Right lobe of liver (tissue), 6 donors: ENCODE results near the gene SCTR. TPM values are rescaled to one million over a fixed set of nuclear protein-coding genes. Genes with fewer than 3 reads are reported as not detected.

Source experiments
- ATAC-seq, 4 donors: fragments of 200-7000 bp; cut with Tn5 transposase; one replicate each; pipeline ENCODE4 v1.9.1; 2020; ENCODE audit warnings: mild to moderate bottlenecking in 4 of 4, moderate library complexity in 4 of 4
- DNase-seq, 3 donors: peaks; one replicate each; pipeline ENCODE4 v3.0.0-alpha.2; 2020
- H3K27ac ChIP-seq, 3 donors: fragments of 200-600 bp; one replicate each; pipeline ENCODE4 v1.8.0; 2022
- H3K27me3 ChIP-seq, 2 donors: fragments of 200-600 bp; one replicate each; pipeline ENCODE4 v1.8.0; 2022
- H3K36me3 ChIP-seq, 4 donors: fragments of 200-600 bp; sonication (generic) in 1 of 4; one replicate each; pipeline versions ENCODE4 v1.5.1 to v1.8.0; 2017 to 2022; ENCODE audit warnings: control low read depth in 1 of 4
- H3K4me1 ChIP-seq, 4 donors: fragments of 200-600 bp; sonication (generic) in 1 of 4; one replicate each; pipeline versions ENCODE4 v1.5.1 to v1.8.0; 2017 to 2022; ENCODE audit warnings: control low read depth in 1 of 4
- H3K4me3 ChIP-seq, 3 donors: fragments of 200-600 bp; one replicate each; pipeline ENCODE4 v1.8.0; 2022
- H3K9me3 ChIP-seq, 4 donors: fragments of 200-600 bp; sonication (generic) in 1 of 4; one replicate each; pipeline versions ENCODE4 v1.5.1 to v1.8.0; 2017 to 2022; ENCODE audit warnings: control low read depth in 1 of 4
- POLR2A ChIP-seq: fragments of 450-650 bp; IDR thresholded peaks from one replicate; pipeline ENCODE4 v1.6.1; 2017; ENCODE audit warnings: antibody characterized with exemption, mild to moderate bottlenecking
- WGBS: methylation state at CpG from one replicate; pipeline ENCODE4 v1.1.6; 2018; ENCODE audit warnings: low coverage, low lambda C conversion rate; ENCODE audit not compliant: insufficient coverage; ENCODE audit errors: missing lambda C conversion rate; 5-methylcytosine and 5-hydroxymethylcytosine counted together
- intact Hi-C, 2 donors: fragments of 100-400 bp; cut with DNase I; formaldehyde crosslinking; loops; one replicate each; pipeline versions ENCODE4 v1.11.2 to v1.14.1; 2022
- total RNA-seq, 6 experiments: library from RNA; depleted of rRNA in 2 of 6; stranded (reverse); fragments of >200 nt in 2 of 6; fragmentation: NEBNext Ultra II Directional in 3 of 6; extraction: Animal tissue kit (Norgen Biotek cat#: 25700) in 3 of 6; gene quantifications; one replicate each; pipeline versions ENCODE4 v1.1.0 to v1.2.4, GENCODE V29; 2016 to 2023
- TF ChIP-seq, protein P1 (sequence below), 4 donors: fragments of 200-600 bp in 3 of 4; fragments of 450-650 bp in 1 of 4; IDR thresholded peaks; one replicate each; pipeline versions ENCODE4 v1.5.1 to v1.8.0; 2016 to 2022; ENCODE audit warnings: antibody characterized with exemption in 4 of 4, mild to moderate bottlenecking in 2 of 4
- donor health status: DM: no; HTN: yes; CAD: no.
- donor health status: DM: no; HTN: no; CAD: no.
- donor health status: DM: no; HTN: no; CAD: no.
- donor health status: DM: no; HTN: yes; CAD: no.
- donor health status: DM: no; HTN: yes; CAD: no.

The SCTR gene
- total RNA-seq, 6 experiments from 2014 or later = 0.12 to 0.38 (median 0.35) TPM; not detected in 2

DNA sequence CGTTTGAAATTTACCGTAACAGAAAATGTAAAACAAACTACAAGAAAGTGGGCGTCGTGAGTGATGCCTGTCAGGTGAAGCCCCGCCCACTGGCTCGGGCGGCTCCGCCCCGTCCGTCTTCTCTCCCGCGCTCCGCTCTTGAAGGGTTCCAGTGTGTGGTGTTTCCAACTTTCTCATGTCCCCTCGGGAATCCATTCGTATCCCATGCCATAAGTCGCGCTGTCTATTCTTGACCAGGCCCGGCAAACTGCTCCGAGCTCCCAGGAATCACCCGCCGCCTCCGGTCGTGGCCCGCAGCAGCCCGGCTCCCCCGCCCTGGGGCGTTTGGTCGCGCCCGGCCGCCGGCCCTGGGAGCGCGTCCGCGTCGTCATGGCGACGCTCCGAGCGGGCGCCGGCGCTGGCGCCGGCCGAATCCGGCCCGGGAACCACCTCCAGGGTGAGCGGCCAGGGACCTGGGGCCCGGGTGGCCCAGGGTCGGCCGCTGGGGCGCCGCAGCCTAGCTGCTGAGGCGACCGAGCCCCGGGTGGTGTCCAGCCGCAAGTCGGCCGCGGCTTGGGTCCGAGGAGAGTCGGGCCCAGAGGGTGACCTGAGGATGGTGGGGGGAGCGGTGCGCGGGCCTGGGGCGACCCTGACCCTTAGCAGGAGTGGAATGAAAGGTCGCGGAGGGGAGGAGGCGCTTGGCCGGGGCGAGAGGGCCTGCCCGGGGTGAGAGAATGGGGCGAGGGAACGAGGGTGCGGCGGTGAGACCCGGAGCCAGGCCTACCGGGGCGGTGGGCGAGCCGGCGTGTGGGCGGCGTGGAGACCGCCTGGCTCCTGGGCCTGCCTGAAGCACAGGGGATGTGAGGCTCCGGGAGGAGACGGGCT, 20.0 kb upstream of the SCTR start, which contains the start of gene CFAP221:
CFAP221 (plus strand) TSS at position 375 of the 864 bp plus-strand sequence. CDS start 1,683 bp downstream, outside the sequence.
- intact Hi-C loops = no loop called here

DNA sequence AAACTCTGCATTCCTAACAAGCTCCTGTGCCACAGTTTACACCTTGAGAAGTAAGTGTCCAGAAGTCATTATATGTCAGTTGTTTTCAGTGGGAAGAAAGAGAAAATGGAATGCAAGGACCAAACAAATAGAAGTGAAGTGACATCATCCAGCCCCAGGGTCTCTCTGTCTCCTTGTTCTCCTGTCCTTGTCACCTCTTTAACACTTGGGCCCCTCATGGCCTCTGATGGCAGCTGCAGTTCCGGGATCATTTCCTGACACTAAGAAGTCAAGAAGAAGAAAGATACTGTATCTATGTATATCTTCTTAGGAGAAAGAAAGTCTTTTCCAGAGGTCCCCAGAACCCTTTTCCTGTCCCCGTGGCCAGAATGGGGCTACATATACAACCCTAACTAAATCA, 17.2 kb upstream of the SCTR start:
- Histone ChIP-seq H3K27me3 (no peaks in the 10 kb centered on the region), H3K36me3 (no peaks in the 10 kb centered on the region), H3K4me3 (no peak overlapping the region), H3K9me3 (no peaks in the 10 kb centered on the region), H3K27ac (no peak overlapping the region), H3K4me1 (peaks cover 0 to 10% (median 0%) of the 10 kb centered on the region in 4 donors)
- no peak for ATAC-seq
- WGBS = 85% methylated on average over 2 of the region's 2 CpGs
- no peak for DNase-seq
- intact Hi-C loops = no loop called here
- TF ChIP-seq, protein P1, sequence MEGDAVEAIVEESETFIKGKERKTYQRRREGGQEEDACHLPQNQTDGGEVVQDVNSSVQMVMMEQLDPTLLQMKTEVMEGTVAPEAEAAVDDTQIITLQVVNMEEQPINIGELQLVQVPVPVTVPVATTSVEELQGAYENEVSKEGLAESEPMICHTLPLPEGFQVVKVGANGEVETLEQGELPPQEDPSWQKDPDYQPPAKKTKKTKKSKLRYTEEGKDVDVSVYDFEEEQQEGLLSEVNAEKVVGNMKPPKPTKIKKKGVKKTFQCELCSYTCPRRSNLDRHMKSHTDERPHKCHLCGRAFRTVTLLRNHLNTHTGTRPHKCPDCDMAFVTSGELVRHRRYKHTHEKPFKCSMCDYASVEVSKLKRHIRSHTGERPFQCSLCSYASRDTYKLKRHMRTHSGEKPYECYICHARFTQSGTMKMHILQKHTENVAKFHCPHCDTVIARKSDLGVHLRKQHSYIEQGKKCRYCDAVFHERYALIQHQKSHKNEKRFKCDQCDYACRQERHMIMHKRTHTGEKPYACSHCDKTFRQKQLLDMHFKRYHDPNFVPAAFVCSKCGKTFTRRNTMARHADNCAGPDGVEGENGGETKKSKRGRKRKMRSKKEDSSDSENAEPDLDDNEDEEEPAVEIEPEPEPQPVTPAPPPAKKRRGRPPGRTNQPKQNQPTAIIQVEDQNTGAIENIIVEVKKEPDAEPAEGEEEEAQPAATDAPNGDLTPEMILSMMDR (IDR thresholded peaks at IDR 0.05) = no peak
- TF ChIP-seq POLR2A = no peak

More for the DNA sequence above, 20.0 kb upstream of the SCTR start, which contains the start of gene CFAP221:
- Histone ChIP-seq H3K36me3 (no peaks in the 10 kb centered on the region), H3K4me1 (peaks cover 0 to 10% (median 0%) of the 10 kb centered on the region in 4 donors), H3K27ac (peak within 1 kb of the TSS; percentile 39 to 74 (median 41)), H3K27me3 (no peaks in the 10 kb centered on the region), H3K4me3 (peak within 1 kb of the TSS; percentile 54 to 67 (median 58)), H3K9me3 (no peaks in the 10 kb centered on the region)
- DNase-seq (peak; percentile 77 to 81 (median 79)), ATAC-seq (peak; percentile 89 to 98 (median 95))
- TF ChIP-seq, protein P1 (IDR thresholded peaks at IDR 0.05) = no peak
- peak; percentile 84 for TF ChIP-seq POLR2A
- 3% methylated on average over 30 of the region's 89 CpGs for WGBS

DNA sequence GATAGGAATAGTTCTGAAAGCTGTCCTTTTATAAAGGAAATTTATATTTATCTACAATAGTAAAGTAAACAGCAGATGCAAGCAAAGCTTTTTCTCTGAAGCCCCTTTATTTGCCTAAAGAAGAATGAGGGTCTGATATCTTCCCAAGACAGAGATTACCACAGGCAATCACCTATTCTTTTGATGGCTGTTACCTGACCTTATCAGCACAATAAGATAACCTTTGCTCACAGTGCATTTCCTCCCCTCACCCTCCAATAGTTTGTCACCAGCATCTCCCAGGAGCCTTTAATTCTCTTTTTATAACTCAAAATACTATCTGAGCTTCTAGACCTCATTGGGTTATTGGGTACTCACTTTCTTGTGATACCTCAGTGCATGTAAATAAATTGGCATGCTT, 13.5 kb upstream of the SCTR start:
- H3K4me3 ChIP-seq = no peak overlapping the region
- H3K4me1 ChIP-seq = no peaks in the 10 kb centered on the region
- H3K27ac ChIP-seq = no peak overlapping the region
- no peaks in the 10 kb centered on the region for H3K27me3 ChIP-seq
- intact Hi-C loops = no loop called here
- DNase-seq = no peak
- no peaks in the 10 kb centered on the region for H3K36me3 ChIP-seq
- TF ChIP-seq POLR2A = no peak
- TF ChIP-seq, protein P1 (IDR thresholded peaks at IDR 0.05) = no peak
- H3K9me3 ChIP-seq = no peaks in the 10 kb centered on the region
- no peak for ATAC-seq

DNA sequence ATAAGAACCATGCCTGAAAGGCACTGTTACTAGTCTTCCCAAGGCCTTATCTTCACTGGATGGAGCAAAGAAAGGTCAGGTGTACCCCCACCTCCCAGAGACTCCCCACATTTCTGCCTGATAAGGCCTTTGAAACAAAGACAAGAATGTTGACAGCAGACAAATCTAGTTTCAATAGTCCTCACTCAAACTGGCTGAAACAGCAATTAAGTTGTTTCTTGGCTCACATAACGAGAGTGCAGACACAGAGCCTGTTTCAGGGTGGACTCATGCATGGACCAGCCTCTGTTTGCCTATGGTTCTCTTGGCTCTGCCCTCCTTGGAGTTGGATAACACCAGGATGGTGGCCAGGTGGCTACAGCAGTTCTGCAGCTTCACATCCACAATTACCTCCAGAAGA, 12.4 kb upstream of the SCTR start:
- no peak overlapping the region for H3K4me3 ChIP-seq
- DNase-seq = no peak
- H3K27me3 ChIP-seq = no peaks in the 10 kb centered on the region
- no peaks in the 10 kb centered on the region for H3K36me3 ChIP-seq
- WGBS = no CpG with 5 or more reads among the region's 1 CpG
- no peak for ATAC-seq
- H3K4me1 ChIP-seq = no peaks in the 10 kb centered on the region
- H3K27ac ChIP-seq = no peak overlapping the region
- intact Hi-C loops = no loop called here
- TF ChIP-seq, protein P1 (IDR thresholded peaks at IDR 0.05) = no peak
- no peak for TF ChIP-seq POLR2A
- no peaks in the 10 kb centered on the region for H3K9me3 ChIP-seq
